HG03064 (cell line): ENCODE results near the gene GNAS-AS1.

Source experiments
- ATAC-seq: cut with Tn5 transposase; IDR thresholded peaks from one replicate; pipeline ENCODE4 v1.9.1; 2021; ENCODE audit warnings: low read depth; ENCODE audit not compliant: unreplicated experiment

The GNAS-AS1 gene

DNA sequence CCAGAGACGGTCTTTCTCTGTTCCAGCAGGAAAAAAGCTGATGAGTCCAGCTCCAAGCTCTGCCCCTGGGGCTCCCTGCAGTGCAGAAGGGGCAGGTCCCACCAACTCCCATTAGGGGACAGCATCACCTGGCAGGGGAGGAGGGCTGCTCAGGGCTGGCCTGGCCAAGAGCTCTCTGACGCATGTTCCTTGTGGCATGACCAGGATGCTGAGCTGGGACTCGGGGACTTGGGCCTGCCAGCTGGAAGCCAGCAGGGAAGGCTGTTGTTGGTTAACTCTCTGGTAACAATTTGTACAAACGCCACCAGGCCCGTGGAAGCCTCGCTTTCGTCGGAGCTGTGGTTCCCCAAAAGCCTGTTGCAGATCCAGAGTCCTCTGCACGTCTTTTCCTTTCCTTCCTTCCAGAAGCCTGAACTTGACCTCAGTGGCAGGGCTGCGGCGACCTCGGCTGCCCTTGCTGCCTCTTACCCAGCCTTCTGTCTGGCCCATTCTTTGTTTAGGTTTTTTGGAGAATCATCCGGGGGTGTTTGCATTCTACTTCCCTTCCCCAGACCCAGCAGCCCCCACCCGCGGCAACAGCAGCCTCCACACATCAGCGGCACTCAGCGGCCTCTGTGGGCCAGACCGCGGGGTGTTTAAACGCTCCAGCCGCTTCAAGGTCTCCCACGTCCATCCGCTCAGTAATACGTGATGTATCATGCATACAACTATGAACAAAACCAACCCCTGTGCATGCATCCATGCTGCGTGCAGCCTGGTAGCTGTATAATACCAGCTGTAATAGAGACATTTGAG lies 63.3 kb downstream of the GNAS-AS1 start:
- no peak for ATAC-seq

DNA sequence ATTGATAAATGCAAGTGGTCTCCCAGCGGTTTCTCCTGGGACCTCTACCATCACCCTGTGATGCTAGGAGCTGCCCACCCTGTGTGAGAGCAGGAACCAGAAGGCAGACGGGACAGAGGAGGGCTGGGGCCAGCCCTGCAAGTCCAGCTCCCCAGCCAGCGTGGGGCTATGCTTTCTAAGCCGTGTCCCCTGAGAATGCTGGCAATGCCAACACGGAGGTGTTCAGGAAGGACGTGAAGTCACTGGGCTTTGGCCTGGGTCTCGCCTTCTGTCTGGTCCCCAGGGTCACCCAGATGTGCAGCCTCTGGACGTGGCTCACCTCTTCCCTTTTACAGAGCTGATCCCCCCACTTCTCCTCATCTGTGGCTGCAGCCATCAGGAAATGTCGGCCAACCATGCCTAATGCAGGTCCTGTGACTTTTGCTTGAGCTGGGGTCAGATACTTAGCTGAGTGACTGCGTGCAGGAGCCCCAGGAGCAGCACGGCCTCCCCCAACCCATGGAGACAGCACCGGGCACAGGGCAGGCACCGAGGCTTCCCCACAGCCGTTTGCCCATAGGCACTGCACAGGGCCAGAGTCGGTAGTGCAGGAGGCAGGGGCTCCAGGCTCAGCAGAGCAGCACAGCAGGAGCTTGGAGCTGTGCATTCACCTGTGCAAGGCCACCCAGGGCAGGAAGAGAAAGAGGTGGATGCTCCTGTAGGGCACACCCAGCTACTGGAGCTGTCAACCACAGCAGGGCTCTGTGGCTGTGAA lies 66.2 kb downstream of the GNAS-AS1 start:
- no peak for ATAC-seq

GRCh38 chr20:58783511-58784011 lies 67.1 kb downstream of the GNAS-AS1 start:
- no peak for ATAC-seq

GRCh38 chr20:58781138-58781537 lies 69.6 kb downstream of the GNAS-AS1 start:
- ATAC-seq: no peak

GRCh38 chr20:58778760-58779159 lies 71.9 kb downstream of the GNAS-AS1 start:
- no peak for ATAC-seq

GRCh38 chr20:58777657-58778056 lies 73.0 kb downstream of the GNAS-AS1 start:
- ATAC-seq: no peak

DNA sequence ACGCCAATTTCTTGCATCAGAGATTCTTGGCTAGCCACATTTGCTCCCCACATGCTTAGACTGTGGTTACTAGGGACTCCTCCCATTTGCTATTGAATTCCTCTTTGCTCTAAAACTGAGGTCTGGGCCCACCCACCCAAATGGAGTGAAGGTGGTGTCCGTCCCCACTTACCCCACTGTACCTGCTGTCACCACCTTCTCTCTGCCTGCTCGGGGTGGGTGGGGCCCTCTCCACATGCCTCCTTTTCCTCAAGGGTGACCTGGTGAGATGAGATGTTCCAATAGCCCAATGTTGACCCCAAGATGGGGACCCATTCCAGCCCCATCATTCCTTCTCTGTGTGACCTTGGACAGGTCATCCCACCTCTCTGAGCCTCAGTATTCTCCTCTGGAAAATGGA lies 74.6 kb downstream of the GNAS-AS1 start:
- no peak for ATAC-seq

DNA sequence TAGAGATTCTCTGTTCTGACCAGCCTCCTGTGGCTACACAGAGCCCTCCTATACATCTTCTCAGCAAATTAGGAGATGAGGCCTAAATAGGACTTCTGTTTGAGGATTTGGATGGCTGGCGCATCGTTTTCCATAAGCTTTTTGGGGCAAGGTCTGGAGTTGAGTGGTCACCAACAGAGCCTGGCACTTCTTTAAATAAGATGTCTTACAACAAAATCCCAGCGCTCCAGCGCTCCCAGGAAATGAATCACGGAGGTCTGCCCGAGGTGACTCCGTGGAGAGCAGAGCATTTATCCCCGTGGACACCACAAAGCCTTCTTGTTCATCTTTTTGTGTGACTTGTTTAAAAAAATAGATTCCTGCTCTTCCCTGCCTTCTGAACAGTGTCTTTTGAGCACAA lies 75.3 kb downstream of the GNAS-AS1 start:
- ATAC-seq: no peak

- ATAC-seq: no peak
Measured at GRCh38 chr20:58774667-58775263, 75.9 kb downstream of the GNAS-AS1 start.

DNA sequence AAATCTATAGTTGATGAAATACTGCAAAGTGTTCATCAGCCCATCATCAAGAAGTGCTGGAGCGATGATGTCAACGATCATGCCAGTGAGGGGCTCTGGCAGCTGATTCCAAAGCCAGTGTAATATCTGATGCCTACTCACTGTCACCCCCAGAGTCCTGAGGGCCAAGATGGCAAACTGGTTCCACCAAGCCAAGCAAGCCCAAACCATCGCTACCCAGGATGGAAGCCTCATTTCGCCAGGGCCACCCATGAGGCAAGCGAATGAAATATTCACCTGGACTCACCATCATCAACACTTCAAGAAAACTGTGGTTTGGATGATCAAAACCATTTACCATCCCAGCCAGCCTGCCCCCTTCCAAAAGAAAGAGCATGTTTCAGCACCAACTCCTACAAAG lies 76.5 kb downstream of the GNAS-AS1 start:
- no peak for ATAC-seq

GRCh38 chr20:58772786-58773185 lies 77.9 kb downstream of the GNAS-AS1 start:
- ATAC-seq: no peak
